ENCODE data around the gene PLAAT4. TPM values are rescaled to one million over a fixed set of nuclear protein-coding genes. Genes with fewer than 3 reads are reported as not detected.

The PLAAT4 gene
- total and polyA plus RNA-seq, 2 of the 13 experiments (the other 11 are each of a cell fraction or from before 2014, with no cell fraction given), result 0.71 to 1.00 TPM

DNA sequence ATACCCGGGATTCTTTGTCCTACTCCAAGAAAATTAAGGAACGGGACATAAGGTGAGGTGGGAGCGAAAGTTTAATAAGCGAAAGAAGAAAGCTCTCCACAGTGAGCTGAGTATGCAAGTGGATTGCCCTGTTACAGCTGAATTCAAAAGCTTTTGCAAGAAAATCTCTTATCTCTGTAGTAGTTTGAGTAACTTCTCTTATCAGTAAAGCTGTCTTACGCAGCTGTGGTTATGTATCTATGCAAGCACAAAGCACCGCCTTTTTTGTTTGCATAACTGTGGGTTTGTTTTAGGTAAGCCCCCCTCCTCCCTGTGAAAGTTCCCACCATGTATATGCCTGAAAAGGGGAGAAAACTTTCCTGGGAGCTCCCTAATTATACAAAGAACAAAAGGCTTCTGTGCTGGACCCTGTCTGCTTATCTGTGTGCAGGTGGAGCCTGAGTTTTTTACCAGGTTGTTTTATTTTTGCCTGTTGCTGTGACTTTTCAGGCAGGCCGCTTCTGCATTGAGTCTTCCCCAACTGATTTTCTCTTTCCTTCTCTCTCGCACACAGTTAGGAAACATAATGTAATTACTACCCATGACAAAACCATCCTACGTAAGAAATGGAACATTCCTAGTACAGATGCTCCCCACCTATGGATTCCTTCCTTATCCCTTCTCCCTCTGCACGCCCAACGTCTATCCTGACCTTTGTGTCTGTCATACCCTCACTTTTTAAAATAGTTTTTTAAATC is 44.8 kb upstream of the PLAAT4 start (continued):
- TF ChIP-seq ISL2 (CRISPR knock-in tag; IDR thresholded peaks at IDR 0.05) (peak; percentile 90), TBX2 (CRISPR knock-in tag; IDR thresholded peaks at IDR 0.05; ENCODE audit: borderline replicate concordance) (peak; percentile 77), CBFB (CRISPR knock-in tag; IDR thresholded peaks at IDR 0.05) (peak; percentile 89), EP300 (IDR thresholded peaks at IDR 0.05; ENCODE audit: low read depth in 2 of 2, low read length in 2 of 2) (peak in 1 of 2 experiments; percentile 84; a peak in 2 of 4 replicates), EP300 (CRISPR knock-in tag; IDR thresholded peaks at IDR 0.05; ENCODE audit: borderline replicate concordance) (peak; percentile 16; the same call in 1 of the 2 replicates), NR2F2 (IDR thresholded peaks at IDR 0.05; ENCODE audit: borderline replicate concordance, low read depth) (peak; percentile 54; the same call in 1 of the 2 replicates), FOSL2 (CRISPR knock-in tag; IDR thresholded peaks at IDR 0.05) (peak; percentile 35), ARNT (IDR thresholded peaks at IDR 0.05) (no peak), PHF21A (CRISPR knock-in tag; IDR thresholded peaks at IDR 0.05) (0 out of 2 replicates have a peak, but pooled peaks have one; percentile 16), KDM3A (CRISPR knock-in tag; IDR thresholded peaks at IDR 0.05; ENCODE audit: low read depth) (no peak), SOX5 (CRISPR knock-in tag; IDR thresholded peaks at IDR 0.05; ENCODE audit: borderline replicate concordance) (peak; percentile 44; the same call in 1 of the 2 replicates), CREB1 (IDR thresholded peaks at IDR 0.05) (no peak), CREB1 (CRISPR knock-in tag; IDR thresholded peaks at IDR 0.05) (peak; percentile 49; the same call in 1 of the 2 replicates), PITX1 (CRISPR knock-in tag; IDR thresholded peaks at IDR 0.05) (no peak)
- TF ChIP-seq, protein P1, sequence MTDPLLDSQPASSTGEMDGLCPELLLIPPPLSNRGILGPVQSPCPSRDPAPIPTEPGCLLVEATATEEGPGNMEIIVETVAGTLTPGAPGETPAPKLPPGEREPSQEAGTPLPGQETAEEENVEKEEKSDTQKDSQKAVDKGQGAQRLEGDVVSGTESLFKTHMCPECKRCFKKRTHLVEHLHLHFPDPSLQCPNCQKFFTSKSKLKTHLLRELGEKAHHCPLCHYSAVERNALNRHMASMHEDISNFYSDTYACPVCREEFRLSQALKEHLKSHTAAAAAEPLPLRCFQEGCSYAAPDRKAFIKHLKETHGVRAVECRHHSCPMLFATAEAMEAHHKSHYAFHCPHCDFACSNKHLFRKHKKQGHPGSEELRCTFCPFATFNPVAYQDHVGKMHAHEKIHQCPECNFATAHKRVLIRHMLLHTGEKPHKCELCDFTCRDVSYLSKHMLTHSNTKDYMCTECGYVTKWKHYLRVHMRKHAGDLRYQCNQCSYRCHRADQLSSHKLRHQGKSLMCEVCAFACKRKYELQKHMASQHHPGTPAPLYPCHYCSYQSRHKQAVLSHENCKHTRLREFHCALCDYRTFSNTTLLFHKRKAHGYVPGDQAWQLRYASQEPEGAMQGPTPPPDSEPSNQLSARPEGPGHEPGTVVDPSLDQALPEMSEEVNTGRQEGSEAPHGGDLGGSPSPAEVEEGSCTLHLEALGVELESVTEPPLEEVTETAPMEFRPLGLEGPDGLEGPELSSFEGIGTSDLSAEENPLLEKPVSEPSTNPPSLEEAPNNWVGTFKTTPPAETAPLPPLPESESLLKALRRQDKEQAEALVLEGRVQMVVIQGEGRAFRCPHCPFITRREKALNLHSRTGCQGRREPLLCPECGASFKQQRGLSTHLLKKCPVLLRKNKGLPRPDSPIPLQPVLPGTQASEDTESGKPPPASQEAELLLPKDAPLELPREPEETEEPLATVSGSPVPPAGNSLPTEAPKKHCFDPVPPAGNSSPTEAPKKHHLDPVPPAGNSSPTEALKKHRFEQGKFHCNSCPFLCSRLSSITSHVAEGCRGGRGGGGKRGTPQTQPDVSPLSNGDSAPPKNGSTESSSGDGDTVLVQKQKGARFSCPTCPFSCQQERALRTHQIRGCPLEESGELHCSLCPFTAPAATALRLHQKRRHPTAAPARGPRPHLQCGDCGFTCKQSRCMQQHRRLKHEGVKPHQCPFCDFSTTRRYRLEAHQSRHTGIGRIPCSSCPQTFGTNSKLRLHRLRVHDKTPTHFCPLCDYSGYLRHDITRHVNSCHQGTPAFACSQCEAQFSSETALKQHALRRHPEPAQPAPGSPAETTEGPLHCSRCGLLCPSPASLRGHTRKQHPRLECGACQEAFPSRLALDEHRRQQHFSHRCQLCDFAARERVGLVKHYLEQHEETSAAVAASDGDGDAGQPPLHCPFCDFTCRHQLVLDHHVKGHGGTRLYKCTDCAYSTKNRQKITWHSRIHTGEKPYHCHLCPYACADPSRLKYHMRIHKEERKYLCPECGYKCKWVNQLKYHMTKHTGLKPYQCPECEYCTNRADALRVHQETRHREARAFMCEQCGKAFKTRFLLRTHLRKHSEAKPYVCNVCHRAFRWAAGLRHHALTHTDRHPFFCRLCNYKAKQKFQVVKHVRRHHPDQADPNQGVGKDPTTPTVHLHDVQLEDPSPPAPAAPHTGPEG (CRISPR knock-in tag; IDR thresholded peaks at IDR 0.05), result no peak
- TF ChIP-seq, protein P2, sequence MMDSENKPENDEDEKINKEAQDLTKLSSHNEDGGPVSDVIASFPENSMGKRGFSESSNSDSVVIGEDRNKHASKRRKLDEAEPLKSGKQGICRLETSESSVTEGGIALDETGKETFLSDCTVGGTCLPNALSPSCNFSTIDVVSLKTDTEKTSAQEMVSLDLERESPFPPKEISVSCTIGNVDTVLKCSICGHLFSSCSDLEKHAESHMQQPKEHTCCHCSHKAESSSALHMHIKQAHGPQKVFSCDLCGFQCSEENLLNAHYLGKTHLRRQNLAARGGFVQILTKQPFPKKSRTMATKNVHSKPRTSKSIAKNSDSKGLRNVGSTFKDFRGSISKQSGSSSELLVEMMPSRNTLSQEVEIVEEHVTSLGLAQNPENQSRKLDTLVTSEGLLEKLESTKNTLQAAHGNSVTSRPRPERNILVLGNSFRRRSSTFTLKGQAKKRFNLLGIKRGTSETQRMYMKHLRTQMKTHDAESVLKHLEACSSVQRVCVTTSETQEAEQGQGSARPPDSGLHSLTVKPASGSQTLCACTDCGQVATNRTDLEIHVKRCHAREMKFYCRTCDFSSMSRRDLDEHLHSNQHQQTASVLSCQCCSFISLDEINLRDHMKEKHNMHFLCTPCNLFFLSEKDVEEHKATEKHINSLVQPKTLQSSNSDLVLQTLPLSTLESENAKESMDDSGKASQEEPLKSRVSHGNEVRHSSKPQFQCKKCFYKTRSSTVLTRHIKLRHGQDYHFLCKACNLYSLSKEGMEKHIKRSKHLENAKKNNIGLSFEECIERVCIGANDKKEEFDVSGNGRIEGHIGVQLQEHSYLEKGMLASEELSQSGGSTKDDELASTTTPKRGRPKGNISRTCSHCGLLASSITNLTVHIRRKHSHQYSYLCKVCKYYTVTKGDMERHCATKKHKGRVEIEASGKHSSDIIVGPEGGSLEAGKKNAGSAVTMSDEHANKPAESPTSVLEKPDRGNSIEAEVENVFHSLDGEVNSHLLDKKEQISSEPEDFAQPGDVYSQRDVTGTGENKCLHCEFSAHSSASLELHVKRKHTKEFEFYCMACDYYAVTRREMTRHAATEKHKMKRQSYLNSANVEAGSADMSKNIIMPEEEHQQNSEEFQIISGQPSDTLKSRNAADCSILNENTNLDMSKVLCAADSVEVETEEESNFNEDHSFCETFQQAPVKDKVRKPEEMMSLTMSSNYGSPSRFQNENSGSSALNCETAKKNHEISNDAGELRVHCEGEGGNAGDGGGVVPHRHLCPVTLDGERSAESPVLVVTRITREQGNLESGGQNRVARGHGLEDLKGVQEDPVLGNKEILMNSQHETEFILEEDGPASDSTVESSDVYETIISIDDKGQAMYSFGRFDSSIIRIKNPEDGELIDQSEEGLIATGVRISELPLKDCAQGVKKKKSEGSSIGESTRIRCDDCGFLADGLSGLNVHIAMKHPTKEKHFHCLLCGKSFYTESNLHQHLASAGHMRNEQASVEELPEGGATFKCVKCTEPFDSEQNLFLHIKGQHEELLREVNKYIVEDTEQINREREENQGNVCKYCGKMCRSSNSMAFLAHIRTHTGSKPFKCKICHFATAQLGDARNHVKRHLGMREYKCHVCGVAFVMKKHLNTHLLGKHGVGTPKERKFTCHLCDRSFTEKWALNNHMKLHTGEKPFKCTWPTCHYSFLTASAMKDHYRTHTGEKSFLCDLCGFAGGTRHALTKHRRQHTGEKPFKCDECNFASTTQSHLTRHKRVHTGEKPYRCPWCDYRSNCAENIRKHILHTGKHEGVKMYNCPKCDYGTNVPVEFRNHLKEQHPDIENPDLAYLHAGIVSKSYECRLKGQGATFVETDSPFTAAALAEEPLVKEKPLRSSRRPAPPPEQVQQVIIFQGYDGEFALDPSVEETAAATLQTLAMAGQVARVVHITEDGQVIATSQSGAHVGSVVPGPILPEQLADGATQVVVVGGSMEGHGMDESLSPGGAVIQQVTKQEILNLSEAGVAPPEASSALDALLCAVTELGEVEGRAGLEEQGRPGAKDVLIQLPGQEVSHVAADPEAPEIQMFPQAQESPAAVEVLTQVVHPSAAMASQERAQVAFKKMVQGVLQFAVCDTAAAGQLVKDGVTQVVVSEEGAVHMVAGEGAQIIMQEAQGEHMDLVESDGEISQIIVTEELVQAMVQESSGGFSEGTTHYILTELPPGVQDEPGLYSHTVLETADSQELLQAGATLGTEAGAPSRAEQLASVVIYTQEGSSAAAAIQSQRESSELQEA (CRISPR knock-in tag; IDR thresholded peaks at IDR 0.05; ENCODE audit: not compliant biosample characterization), result no peak
